ENCODE measurements around the gene DHDDS. TPM values are rescaled to one million over a fixed set of nuclear protein-coding genes. Genes with fewer than 3 reads are reported as not detected.
A peak's percentile ranks its signal among the peaks of the same experiment; 100 is the strongest.

The DHDDS gene
- total and polyA plus RNA-seq, 2 of the 13 experiments (the other 11 are each of a cell fraction or from before 2014, with no cell fraction given): 18.9 to 28.3 TPM

- TF ChIP-seq, protein P1, sequence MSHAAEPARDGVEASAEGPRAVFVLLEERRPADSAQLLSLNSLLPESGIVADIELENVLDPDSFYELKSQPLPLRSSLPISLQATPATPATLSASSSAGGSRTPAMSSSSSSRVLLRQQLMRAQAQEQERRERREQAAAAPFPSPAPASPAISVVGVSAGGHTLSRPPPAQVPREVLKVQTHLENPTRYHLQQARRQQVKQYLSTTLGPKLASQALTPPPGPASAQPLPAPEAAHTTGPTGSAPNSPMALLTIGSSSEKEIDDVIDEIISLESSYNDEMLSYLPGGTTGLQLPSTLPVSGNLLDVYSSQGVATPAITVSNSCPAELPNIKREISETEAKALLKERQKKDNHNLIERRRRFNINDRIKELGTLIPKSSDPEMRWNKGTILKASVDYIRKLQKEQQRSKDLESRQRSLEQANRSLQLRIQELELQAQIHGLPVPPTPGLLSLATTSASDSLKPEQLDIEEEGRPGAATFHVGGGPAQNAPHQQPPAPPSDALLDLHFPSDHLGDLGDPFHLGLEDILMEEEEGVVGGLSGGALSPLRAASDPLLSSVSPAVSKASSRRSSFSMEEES (CRISPR knock-in tag; IDR thresholded peaks at IDR 0.05): peak; percentile 61; the same call in 1 of the 2 replicates
- TF ChIP-seq HNF4A (CRISPR knock-in tag; IDR thresholded peaks at IDR 0.05): peak; percentile 33; the same call in 1 of the 2 replicates
- peak; percentile 92 for TF ChIP-seq RFX1 (IDR thresholded peaks at IDR 0.05)
- TF ChIP-seq ZNF276 (CRISPR knock-in tag; IDR thresholded peaks at IDR 0.05; ENCODE audit: low read depth): no peak
- no peak for TF ChIP-seq ZFY (CRISPR knock-in tag; IDR thresholded peaks at IDR 0.05)
- no peak for TF ChIP-seq RNF219 (CRISPR knock-in tag; IDR thresholded peaks at IDR 0.05)
- no peak; the same call in 1 of the 2 replicates for TF ChIP-seq AKAP8 (CRISPR knock-in tag; IDR thresholded peaks at IDR 0.05)
- no peak for TF ChIP-seq ZNF570 (CRISPR knock-in tag; IDR thresholded peaks at IDR 0.05; ENCODE audit: borderline replicate concordance)
- TF ChIP-seq PHF8 (CRISPR knock-in tag; IDR thresholded peaks at IDR 0.05): no peak
- TF ChIP-seq ZNF33A (CRISPR knock-in tag; IDR thresholded peaks at IDR 0.05; ENCODE audit: borderline replicate concordance): no peak
- TF ChIP-seq, protein P2, sequence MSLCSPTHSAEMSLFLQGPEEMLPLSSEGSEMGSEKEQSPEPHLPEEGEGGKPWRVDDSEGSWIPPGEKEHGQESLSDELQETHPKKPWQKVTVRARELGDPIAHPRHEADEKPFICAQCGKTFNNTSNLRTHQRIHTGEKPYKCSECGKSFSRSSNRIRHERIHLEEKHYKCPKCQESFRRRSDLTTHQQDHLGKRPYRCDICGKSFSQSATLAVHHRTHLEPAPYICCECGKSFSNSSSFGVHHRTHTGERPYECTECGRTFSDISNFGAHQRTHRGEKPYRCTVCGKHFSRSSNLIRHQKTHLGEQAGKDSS (CRISPR knock-in tag; IDR thresholded peaks at IDR 0.05; ENCODE audit: borderline replicate concordance, low read depth): no peak
- TF ChIP-seq MAX (IDR thresholded peaks at IDR 0.05): 0 out of 2 replicates have a peak, but pooled peaks have one; percentile 47
- TF ChIP-seq NRL (CRISPR knock-in tag; IDR thresholded peaks at IDR 0.05; ENCODE audit: borderline replicate concordance): no peak
- TF ChIP-seq, protein P3, sequence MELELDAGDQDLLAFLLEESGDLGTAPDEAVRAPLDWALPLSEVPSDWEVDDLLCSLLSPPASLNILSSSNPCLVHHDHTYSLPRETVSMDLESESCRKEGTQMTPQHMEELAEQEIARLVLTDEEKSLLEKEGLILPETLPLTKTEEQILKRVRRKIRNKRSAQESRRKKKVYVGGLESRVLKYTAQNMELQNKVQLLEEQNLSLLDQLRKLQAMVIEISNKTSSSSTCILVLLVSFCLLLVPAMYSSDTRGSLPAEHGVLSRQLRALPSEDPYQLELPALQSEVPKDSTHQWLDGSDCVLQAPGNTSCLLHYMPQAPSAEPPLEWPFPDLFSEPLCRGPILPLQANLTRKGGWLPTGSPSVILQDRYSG (CRISPR knock-in tag; IDR thresholded peaks at IDR 0.05): no peak
- peak; percentile 55 for TF ChIP-seq TEAD3 (CRISPR knock-in tag; optimal IDR thresholded peaks at IDR 0.05; ENCODE audit: borderline replicate concordance)
- TF ChIP-seq, protein P4, sequence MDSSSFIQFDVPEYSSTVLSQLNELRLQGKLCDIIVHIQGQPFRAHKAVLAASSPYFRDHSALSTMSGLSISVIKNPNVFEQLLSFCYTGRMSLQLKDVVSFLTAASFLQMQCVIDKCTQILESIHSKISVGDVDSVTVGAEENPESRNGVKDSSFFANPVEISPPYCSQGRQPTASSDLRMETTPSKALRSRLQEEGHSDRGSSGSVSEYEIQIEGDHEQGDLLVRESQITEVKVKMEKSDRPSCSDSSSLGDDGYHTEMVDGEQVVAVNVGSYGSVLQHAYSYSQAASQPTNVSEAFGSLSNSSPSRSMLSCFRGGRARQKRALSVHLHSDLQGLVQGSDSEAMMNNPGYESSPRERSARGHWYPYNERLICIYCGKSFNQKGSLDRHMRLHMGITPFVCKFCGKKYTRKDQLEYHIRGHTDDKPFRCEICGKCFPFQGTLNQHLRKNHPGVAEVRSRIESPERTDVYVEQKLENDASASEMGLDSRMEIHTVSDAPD (CRISPR knock-in tag; IDR thresholded peaks at IDR 0.05): no peak
- TF ChIP-seq, protein P5, sequence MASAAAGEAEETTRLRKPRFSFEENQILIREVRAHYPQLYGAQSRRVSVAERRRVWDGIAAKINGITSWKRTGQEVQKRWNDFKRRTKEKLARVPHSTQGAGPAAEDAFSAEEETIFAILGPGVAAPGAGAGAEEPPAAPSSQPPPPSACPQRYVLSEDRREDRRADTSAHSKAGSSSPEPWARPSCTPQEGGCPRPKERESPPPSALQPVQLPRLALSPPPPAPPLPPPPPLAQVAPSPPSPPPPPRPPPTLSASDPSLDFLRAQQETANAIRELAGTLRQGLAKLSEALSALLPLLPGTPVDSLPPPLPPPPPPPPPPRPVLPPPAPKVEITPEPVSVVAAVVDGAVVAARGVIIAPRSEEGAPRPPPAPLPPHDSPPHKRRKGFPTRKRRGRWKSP (CRISPR knock-in tag; IDR thresholded peaks at IDR 0.05): peak; percentile 100
- TF ChIP-seq SOX5 (CRISPR knock-in tag; IDR thresholded peaks at IDR 0.05; ENCODE audit: borderline replicate concordance): peak; percentile 14; the same call in 1 of the 2 replicates
These were observed 41.1 kb downstream of the DHDDS start (continued) for GRCh38 chr1:26472901-26473845.
